Activated T-helper 1 cell treated with anti-CD3 and anti-CD28 coated beads, Interleukin-12 subunit alpha, Interleukin-12 subunit beta, Interleukin-2, Interleukin-4 antibody, amounts not matched to agents 30 ng/mL and 10 ng/mL and 1 ng/mL, durations not matched to agents 14 hours and 24 hours and 36 hours (primary cell): ENCODE data around the gene MARVELD2. TPM values are rescaled to one million over a fixed set of nuclear protein-coding genes. Genes with fewer than 3 reads are reported as not detected.

ENCODE experiments used
- DNase-seq: peaks from one replicate; pipeline ENCODE4 v3.0.0; 2021; ENCODE audit warnings: low spot score
- H3K27ac Mint-ChIP-seq: one replicate; pipeline ENCODE4 v1.8.0; 2021; ENCODE audit warnings: mild to moderate bottlenecking, mixed read lengths
- H3K27me3 Mint-ChIP-seq: one replicate; pipeline ENCODE4 v1.8.0; 2022; ENCODE audit warnings: mild to moderate bottlenecking, moderate library complexity, mixed read lengths; ENCODE audit not compliant: insufficient read depth
- H3K36me3 Mint-ChIP-seq: one replicate; pipeline ENCODE4 v1.8.0; 2021; ENCODE audit warnings: low read depth, mixed read lengths
- H3K4me1 Mint-ChIP-seq: one replicate; pipeline ENCODE4 v1.8.0; 2021; ENCODE audit warnings: low read depth, mixed read lengths
- H3K4me3 Mint-ChIP-seq: one replicate; pipeline ENCODE4 v1.8.0; 2021; ENCODE audit warnings: mild to moderate bottlenecking, moderate library complexity, mixed read lengths
- H3K9me3 Mint-ChIP-seq: one replicate; pipeline ENCODE4 v1.8.0; 2021; ENCODE audit warnings: mixed read lengths
- intact Hi-C: fragments of 100-400 bp; cut with micrococcal nuclease; formaldehyde crosslinking; loops from one replicate; pipeline ENCODE4 v1.15.1; 2024
- total RNA-seq: library from RNA; stranded (reverse); gene quantifications from 2 replicates; pipeline ENCODE4 v1.2.3, GENCODE V29; 2022

Gene MARVELD2
- total RNA-seq, 1 donor from 2014 or later = 0.23 TPM

DNA sequence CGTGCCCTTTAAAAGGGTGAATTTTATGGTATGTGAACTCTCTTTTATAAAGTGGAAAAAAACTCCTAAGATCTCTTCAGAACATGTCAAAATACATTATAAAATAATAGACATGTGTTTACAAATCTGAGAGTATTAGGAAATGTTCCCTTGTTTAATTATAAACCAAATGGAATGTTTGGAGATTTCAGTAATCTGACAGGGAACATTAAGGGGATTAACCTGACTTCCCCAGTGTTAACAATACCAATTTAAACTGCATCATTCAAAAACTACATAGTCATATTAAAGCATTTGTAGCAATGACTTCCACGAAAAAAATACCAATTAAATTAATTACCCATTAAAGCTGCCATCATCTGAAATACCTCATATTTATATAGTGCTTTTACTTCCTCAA is 76.1 kb downstream of the MARVELD2 start:
- H3K27me3 Mint-ChIP-seq = peaks cover 66% of the 10 kb centered on the region

GRCh38 chr5:69491838-69492390 is 77.0 kb downstream of the MARVELD2 start:
- DNase-seq = no peak
- Mint-ChIP-seq H3K9me3 (no peaks in the 10 kb centered on the region), H3K36me3 (no peaks in the 10 kb centered on the region), H3K4me3 (peak overlapping the region; percentile 73), H3K27me3 (peaks cover 65% of the 10 kb centered on the region), H3K27ac (no peak overlapping the region), H3K4me1 (no peaks in the 10 kb centered on the region)
- intact Hi-C loops = no loop called here

More for the DNA sequence above, 76.1 kb downstream of the MARVELD2 start:
- H3K27ac Mint-ChIP-seq = no peak overlapping the region
- no peaks in the 10 kb centered on the region for H3K4me1 Mint-ChIP-seq
- no peaks in the 10 kb centered on the region for H3K36me3 Mint-ChIP-seq
- no peaks in the 10 kb centered on the region for H3K9me3 Mint-ChIP-seq
- no peak for DNase-seq
- intact Hi-C loops = no loop called here
- no peak overlapping the region for H3K4me3 Mint-ChIP-seq

DNA sequence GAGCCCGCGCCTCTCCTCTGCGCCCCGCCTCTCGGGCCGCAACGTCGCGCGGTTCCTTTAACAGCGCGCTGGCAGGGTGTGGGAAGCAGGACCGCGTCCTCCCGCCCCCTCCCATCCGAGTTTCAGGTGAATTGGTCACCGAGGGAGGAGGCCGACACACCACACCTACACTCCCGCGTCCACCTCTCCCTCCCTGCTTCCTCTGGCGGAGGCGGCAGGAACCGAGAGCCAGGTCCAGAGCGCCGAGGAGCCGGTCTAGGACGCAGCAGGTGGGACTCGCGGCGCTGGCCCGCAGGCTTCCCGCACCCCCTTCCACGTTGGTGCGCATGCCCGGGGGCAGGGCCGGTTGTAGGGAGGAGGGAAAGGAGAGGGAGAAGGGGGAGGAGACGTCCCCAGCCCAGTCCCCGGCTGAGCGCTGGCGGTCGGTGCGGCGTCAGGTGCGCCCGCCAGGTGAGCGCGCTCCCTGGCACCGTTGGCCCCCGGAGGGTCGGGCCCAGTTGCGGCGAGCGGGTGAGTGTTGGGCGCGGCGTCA is 77.5 kb downstream of the MARVELD2 start, which contains the start of gene OCLN:
Gene OCLN, plus strand, starts transcription at position 400 of the 532 bp plus-strand sequence. CDS start 11,455 bp downstream, outside the sequence.
- no peaks in the 10 kb centered on the region for H3K36me3 Mint-ChIP-seq
- H3K27me3 Mint-ChIP-seq = peaks cover 64% of the 10 kb centered on the region
- intact Hi-C loops = no loop called here
- no peaks in the 10 kb centered on the region for H3K9me3 Mint-ChIP-seq
- H3K27ac Mint-ChIP-seq = no peak within 1 kb of the TSS
- H3K4me3 Mint-ChIP-seq = peak within 1 kb of the TSS; percentile 73
- no peak for DNase-seq
- H3K4me1 Mint-ChIP-seq = no peaks in the 10 kb centered on the region

- intact Hi-C loops = no loop called here
- Mint-ChIP-seq H3K27me3 (peaks cover 64% of the 10 kb centered on the region), H3K9me3 (no peaks in the 10 kb centered on the region), H3K36me3 (no peaks in the 10 kb centered on the region), H3K4me3 (peak overlapping the region; percentile 51), H3K27ac (no peak overlapping the region), H3K4me1 (no peaks in the 10 kb centered on the region)
- DNase-seq = no peak
Observed at GRCh38 chr5:69492923-69493395, 78.0 kb downstream of the MARVELD2 start.

- no peak overlapping the region for H3K27ac Mint-ChIP-seq
- no peaks in the 10 kb centered on the region for H3K36me3 Mint-ChIP-seq
- H3K9me3 Mint-ChIP-seq = no peaks in the 10 kb centered on the region
- peaks cover 63% of the 10 kb centered on the region for H3K27me3 Mint-ChIP-seq
- peak overlapping the region; percentile 51 for H3K4me3 Mint-ChIP-seq
- no peak for DNase-seq
- intact Hi-C loops = no loop called here
- H3K4me1 Mint-ChIP-seq = no peaks in the 10 kb centered on the region
Observed at GRCh38 chr5:69493396-69494133, 78.6 kb downstream of the MARVELD2 start.

Other genes with a start within 250 kb of the MARVELD2 start
- gene CCNB1, start 248.0 kb upstream of the MARVELD2 start, total RNA-seq = 106 and 115 TPM in 2 replicates
- gene CENPH, start 225.5 kb upstream of the MARVELD2 start, total RNA-seq = 32.3 and 35.5 TPM in 2 replicates
- 42.4 and 49.2 TPM in 2 replicates for gene CDK7, start 180.2 kb upstream of the MARVELD2 start, total RNA-seq
- 8.9 and 10.9 TPM in 2 replicates for gene CCDC125, start 82.3 kb upstream of the MARVELD2 start, total RNA-seq
- 59.0 and 62.3 TPM in 2 replicates for gene AK6, start 45.6 kb upstream of the MARVELD2 start, total RNA-seq
- gene TAF9, start 45.6 kb upstream of the MARVELD2 start, total RNA-seq = 60.0 and 65.0 TPM in 2 replicates
- gene RAD17, start 45.3 kb upstream of the MARVELD2 start, total RNA-seq = 22.0 and 26.9 TPM in 2 replicates
- gene OCLN, start 77.7 kb downstream of the MARVELD2 start, total RNA-seq = 0.10 and 0.12 TPM in 2 replicates
- gene GTF2H2C, start 145.1 kb downstream of the MARVELD2 start, total RNA-seq = 56.9 and 60.0 TPM in 2 replicates